HepG2 (cell line): ENCODE measurements around the gene GATA5. TPM values are rescaled to one million over a fixed set of nuclear protein-coding genes. Genes with fewer than 3 reads are reported as not detected.

Source experiments
- AGO1 ChIP-seq: fragments of 200-400 bp; formaldehyde crosslinking; IDR thresholded peaks from 2 replicates; pipeline ENCODE4 v1.6.1; 2017; ENCODE audit warnings: mild to moderate bottlenecking, low read depth, low read length, moderate library complexity; ENCODE audit not compliant: poor library complexity, severe bottlenecking
- ATF1 ChIP-seq: IDR thresholded peaks from 2 replicates; pipeline ENCODE4 v1.6.1; 2016; ENCODE audit warnings: mild to moderate bottlenecking, control low read depth
- KAT2B ChIP-seq: fragments of 150-350 bp; IDR thresholded peaks from 2 replicates; pipeline ENCODE4 v1.6.1; 2014; ENCODE audit warnings: low read depth, low read length, borderline replicate concordance
- KAT7 ChIP-seq: IDR thresholded peaks from 2 replicates; pipeline ENCODE4 v1.6.1; 2018; ENCODE audit warnings: borderline replicate concordance, missing compliant biosample characterization
- KLF15 ChIP-seq: sonication (generic); formaldehyde crosslinking; IDR thresholded peaks from 2 replicates; pipeline ENCODE4 v1.8.1; 2023; ENCODE audit warnings: borderline replicate concordance, mild to moderate bottlenecking, inconsistent platforms, missing genetic modification reagents, mixed read lengths
- LRRFIP1 ChIP-seq: sonication (generic); formaldehyde crosslinking; conservative IDR thresholded peaks from 2 replicates; pipeline ENCODE4 v1.4.0; 2020; ENCODE audit warnings: missing genetic modification reagents
- MXD4 ChIP-seq: IDR thresholded peaks from 2 replicates; pipeline ENCODE4 v1.6.1; 2016; ENCODE audit warnings: mild to moderate bottlenecking, missing biosample characterization, missing genetic modification reagents
- PHF20 ChIP-seq: sonication (generic); formaldehyde crosslinking; IDR thresholded peaks from 2 replicates; pipeline ENCODE4 v1.5.0; 2020; ENCODE audit warnings: mild to moderate bottlenecking, missing genetic modification reagents
- RFX1 ChIP-seq: fragments of 450-650 bp; IDR thresholded peaks from 2 replicates; pipeline ENCODE4 v1.6.1; 2017
- SPEN ChIP-seq: sonication (generic); formaldehyde crosslinking; IDR thresholded peaks from 2 replicates; pipeline ENCODE4 v1.5.1; 2020; ENCODE audit warnings: low read depth, mild to moderate bottlenecking, missing genetic modification reagents
- ZNF143 ChIP-seq: sonication (generic); formaldehyde crosslinking; IDR thresholded peaks from 2 replicates; pipeline ENCODE4 v1.4.0; 2020; ENCODE audit warnings: missing genetic modification reagents
- ZNF280D ChIP-seq: sonication (generic); formaldehyde crosslinking; IDR thresholded peaks from 2 replicates; pipeline ENCODE4 v1.5.1; 2020; ENCODE audit warnings: mild to moderate bottlenecking, missing genetic modification reagents
- ZNF496 ChIP-seq: sonication (generic); formaldehyde crosslinking; IDR thresholded peaks from 2 replicates; pipeline ENCODE4 v1.8.1; 2023; ENCODE audit warnings: mild to moderate bottlenecking, moderate library complexity, missing genetic modification reagents; ENCODE audit not compliant: insufficient replicate concordance
- ZNF577 ChIP-seq: sonication (generic); formaldehyde crosslinking; IDR thresholded peaks from 2 replicates; pipeline ENCODE4 v1.4.0; 2020; ENCODE audit warnings: mild to moderate bottlenecking, low read depth, missing genetic modification reagents, borderline replicate concordance
- ZNF644 ChIP-seq: IDR thresholded peaks from 2 replicates; pipeline ENCODE4 v1.6.1; 2016; ENCODE audit warnings: low read depth
- ZNF782 ChIP-seq: sonication (generic); formaldehyde crosslinking; IDR thresholded peaks from 2 replicates; pipeline ENCODE4 v1.4.0; 2020; ENCODE audit warnings: missing genetic modification reagents, mild to moderate bottlenecking, borderline replicate concordance
- ZNF878 ChIP-seq: sonication (generic); formaldehyde crosslinking; IDR thresholded peaks from 2 replicates; pipeline ENCODE4 v1.8.1; 2023; ENCODE audit warnings: mild to moderate bottlenecking, missing genetic modification reagents, moderate library complexity
- ZSCAN12 ChIP-seq: sonication (generic); formaldehyde crosslinking; IDR thresholded peaks from 2 replicates; pipeline ENCODE4 v1.9.0; 2021; ENCODE audit warnings: mild to moderate bottlenecking, missing genetic modification reagents
- polyA plus RNA-seq, 8 experiments: library from polyadenylated mRNA; depleted of rRNA in 3 of 8; stranded (reverse) in 7 of 8; unstranded in 1 of 8; fragments of >200 nt; fragmentation: Illumina TruSeq in 4 of 8; extraction: Trizol in 4 of 8; gene quantifications; 2 replicates each; pipeline versions ENCODE4 v1.2.1 to v1.2.3, GENCODE V29; 2011 to 2016; ENCODE audit warnings: low read depth in 4 of 8, missing spikeins in 1 of 8, mixed read lengths in 1 of 8; ENCODE audit not compliant: insufficient read depth in 1 of 8
- total RNA-seq, 5 experiments: library from RNA; depleted of rRNA; stranded (reverse); fragments of >200 nt; fragmentation: Illumina TruSeq; extraction: Trizol; gene quantifications; 2 replicates each; pipeline ENCODE4 v1.2.3, GENCODE V29; 2016; ENCODE audit warnings: low read depth in 1 of 5
- TF ChIP-seq, protein P1 (sequence below): sonication (generic); formaldehyde crosslinking; IDR thresholded peaks from 2 replicates; pipeline ENCODE4 v1.5.0; 2020; ENCODE audit warnings: missing genetic modification reagents
- TF ChIP-seq, protein P2 (sequence below): sonication (generic); formaldehyde crosslinking; IDR thresholded peaks from 2 replicates; pipeline ENCODE4 v1.4.0; 2020; ENCODE audit warnings: missing genetic modification reagents
- TF ChIP-seq, protein P3 (sequence below): sonication (generic); formaldehyde crosslinking; IDR thresholded peaks from 2 replicates; pipeline ENCODE4 v1.4.0; 2020; ENCODE audit warnings: missing genetic modification reagents, borderline replicate concordance

GATA5 gene
- total and polyA plus RNA-seq, 2 of the 13 experiments (the other 11 are each of a cell fraction or from before 2014, with no cell fraction given): 0.12 to 0.20 TPM

DNA sequence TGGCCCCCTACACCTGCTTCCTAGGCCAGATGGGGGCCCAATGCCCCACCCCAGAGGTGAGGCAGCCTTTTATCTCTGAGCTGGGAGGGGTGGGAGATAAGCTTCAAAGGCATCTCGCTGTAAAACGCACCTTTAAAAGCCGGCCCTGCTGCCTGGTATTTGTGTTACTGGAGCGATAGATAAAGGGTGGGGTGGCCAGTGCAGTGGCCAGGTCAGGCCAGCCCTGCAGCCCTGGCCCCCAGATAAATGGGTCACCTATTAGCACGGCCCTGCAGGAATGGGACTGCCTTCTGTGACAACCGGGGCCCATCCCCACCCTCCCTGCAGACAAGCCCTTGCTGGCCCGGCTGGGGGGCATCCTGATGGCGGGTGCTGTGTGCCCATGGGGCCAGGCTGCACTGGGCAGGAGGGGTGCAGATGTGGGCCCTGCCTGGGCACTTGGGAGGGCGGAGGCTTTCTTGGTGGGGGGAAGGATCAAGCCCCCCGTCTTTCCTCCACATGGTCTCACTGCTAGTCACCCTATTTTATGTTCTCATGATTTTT lies 45.4 kb downstream of the GATA5 start (continued):
- TF ChIP-seq, protein P1, sequence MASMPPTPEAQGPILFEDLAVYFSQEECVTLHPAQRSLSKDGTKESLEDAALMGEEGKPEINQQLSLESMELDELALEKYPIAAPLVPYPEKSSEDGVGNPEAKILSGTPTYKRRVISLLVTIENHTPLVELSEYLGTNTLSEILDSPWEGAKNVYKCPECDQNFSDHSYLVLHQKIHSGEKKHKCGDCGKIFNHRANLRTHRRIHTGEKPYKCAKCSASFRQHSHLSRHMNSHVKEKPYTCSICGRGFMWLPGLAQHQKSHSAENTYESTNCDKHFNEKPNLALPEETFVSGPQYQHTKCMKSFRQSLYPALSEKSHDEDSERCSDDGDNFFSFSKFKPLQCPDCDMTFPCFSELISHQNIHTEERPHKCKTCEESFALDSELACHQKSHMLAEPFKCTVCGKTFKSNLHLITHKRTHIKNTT (CRISPR knock-in tag): no peak
- peak; percentile 37 for TF ChIP-seq AGO1
- no peak for TF ChIP-seq ZNF782 (CRISPR knock-in tag)
- no peak for TF ChIP-seq ZNF644 (CRISPR knock-in tag)
- no peak for TF ChIP-seq ZNF878
- 0 out of 2 replicates have a peak, but pooled peaks have one; percentile 7 for TF ChIP-seq SPEN (CRISPR knock-in tag)
- TF ChIP-seq ZSCAN12 (CRISPR knock-in tag): no peak
- no peak for TF ChIP-seq ZNF577
- TF ChIP-seq KLF15 (CRISPR knock-in tag): no peak
- no peak for TF ChIP-seq ATF1 (CRISPR knock-in tag)
- TF ChIP-seq RFX1: no peak
- TF ChIP-seq ZNF280D (CRISPR knock-in tag): no peak
- no peak for TF ChIP-seq ZNF496
- TF ChIP-seq KAT7: no peak
- TF ChIP-seq, protein P2, sequence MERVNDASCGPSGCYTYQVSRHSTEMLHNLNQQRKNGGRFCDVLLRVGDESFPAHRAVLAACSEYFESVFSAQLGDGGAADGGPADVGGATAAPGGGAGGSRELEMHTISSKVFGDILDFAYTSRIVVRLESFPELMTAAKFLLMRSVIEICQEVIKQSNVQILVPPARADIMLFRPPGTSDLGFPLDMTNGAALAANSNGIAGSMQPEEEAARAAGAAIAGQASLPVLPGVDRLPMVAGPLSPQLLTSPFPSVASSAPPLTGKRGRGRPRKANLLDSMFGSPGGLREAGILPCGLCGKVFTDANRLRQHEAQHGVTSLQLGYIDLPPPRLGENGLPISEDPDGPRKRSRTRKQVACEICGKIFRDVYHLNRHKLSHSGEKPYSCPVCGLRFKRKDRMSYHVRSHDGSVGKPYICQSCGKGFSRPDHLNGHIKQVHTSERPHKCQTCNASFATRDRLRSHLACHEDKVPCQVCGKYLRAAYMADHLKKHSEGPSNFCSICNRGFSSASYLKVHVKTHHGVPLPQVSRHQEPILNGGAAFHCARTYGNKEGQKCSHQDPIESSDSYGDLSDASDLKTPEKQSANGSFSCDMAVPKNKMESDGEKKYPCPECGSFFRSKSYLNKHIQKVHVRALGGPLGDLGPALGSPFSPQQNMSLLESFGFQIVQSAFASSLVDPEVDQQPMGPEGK (CRISPR knock-in tag): peak; percentile 98
- no peak for TF ChIP-seq LRRFIP1 (CRISPR knock-in tag)
- TF ChIP-seq PHF20 (CRISPR knock-in tag): no peak
- TF ChIP-seq KAT2B: no peak
- TF ChIP-seq, protein P3, sequence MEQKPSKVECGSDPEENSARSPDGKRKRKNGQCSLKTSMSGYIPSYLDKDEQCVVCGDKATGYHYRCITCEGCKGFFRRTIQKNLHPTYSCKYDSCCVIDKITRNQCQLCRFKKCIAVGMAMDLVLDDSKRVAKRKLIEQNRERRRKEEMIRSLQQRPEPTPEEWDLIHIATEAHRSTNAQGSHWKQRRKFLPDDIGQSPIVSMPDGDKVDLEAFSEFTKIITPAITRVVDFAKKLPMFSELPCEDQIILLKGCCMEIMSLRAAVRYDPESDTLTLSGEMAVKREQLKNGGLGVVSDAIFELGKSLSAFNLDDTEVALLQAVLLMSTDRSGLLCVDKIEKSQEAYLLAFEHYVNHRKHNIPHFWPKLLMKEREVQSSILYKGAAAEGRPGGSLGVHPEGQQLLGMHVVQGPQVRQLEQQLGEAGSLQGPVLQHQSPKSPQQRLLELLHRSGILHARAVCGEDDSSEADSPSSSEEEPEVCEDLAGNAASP (CRISPR knock-in tag): 0 out of 2 replicates have a peak, but pooled peaks have one; percentile 34
- no peak for TF ChIP-seq ZNF143 (CRISPR knock-in tag)
- no peak for TF ChIP-seq MXD4 (CRISPR knock-in tag)
